PC-3 (cell line): ENCODE measurements around the gene THY1. TPM values are rescaled to one million over a fixed set of nuclear protein-coding genes. Genes with fewer than 3 reads are reported as not detected.

ENCODE experiments used
- ATAC-seq: fragments of 200-7000 bp; cut with Tn5 transposase; 2 replicates; pipeline ENCODE4 v1.9.1; 2020; ENCODE audit warnings: mild to moderate bottlenecking, moderate library complexity
- Bru-seq: library from RNA; stranded (reverse); fragments of 400-500 nt; gene quantifications from one replicate; lab custom pipeline; 2021; lab: Mats Ljungman, UMichigan
- BruChase-seq, 2 experiments: library from RNA; stranded (reverse); fragments of 400-500 nt; gene quantifications; one replicate each; lab custom pipeline; 2021; lab: Mats Ljungman, UMichigan
- BruUV-seq: library from RNA; stranded (reverse); fragments of 400-500 nt; replicated peaks from 2 replicates; lab custom pipeline; 2021; lab: Mats Ljungman, UMichigan
- CTCF ChIA-PET: fragments of 300-600 bp; sonication (Branson Sonifier 250); formaldehyde crosslinking; loops from one replicate; lab custom pipeline; 2022; ENCODE audit warnings: antibody characterized with exemption; lab: Charles Lee
- POLR2A ChIA-PET: fragments of 300-600 bp; sonication (Branson Sonifier 250); formaldehyde crosslinking; loops from one replicate; lab custom pipeline; 2022; ENCODE audit warnings: antibody characterized with exemption; ENCODE audit not compliant: unreplicated experiment; lab: Charles Lee
- DNase-seq: peaks from one replicate; pipeline ENCODE4 v3.0.0-alpha.2; 2015
- H2AFZ ChIP-seq: fragments of 300-600 bp; sonication (generic); 2 replicates; pipeline ENCODE4 v1.6.0; 2016; ENCODE audit warnings: antibody characterized with exemption, low read length
- H3F3A ChIP-seq: fragments of 300-600 bp; sonication (generic); one replicate; pipeline ENCODE4 v1.6.0; 2017; ENCODE audit warnings: antibody characterized with exemption, low read length, control low read depth, mild to moderate bottlenecking; ENCODE audit not compliant: unreplicated experiment
- H3K27ac ChIP-seq: fragments of 300-600 bp; sonication (generic); 2 replicates; pipeline ENCODE4 v1.5.1; 2016; ENCODE audit warnings: mild to moderate bottlenecking, low read length
- H3K27me3 ChIP-seq: fragments of 300-600 bp; sonication (generic); 2 replicates; pipeline ENCODE4 v1.6.1; 2016; ENCODE audit warnings: low read length, mixed read lengths
- H3K36me3 ChIP-seq: fragments of 300-600 bp; sonication (generic); 2 replicates; pipeline ENCODE4 v1.6.1; 2016; ENCODE audit warnings: low read depth, mixed run types, low read length, mixed read lengths
- H3K4me1 ChIP-seq: fragments of 300-600 bp; sonication (generic); 2 replicates; pipeline ENCODE4 v1.5.1; 2016; ENCODE audit warnings: low read length; ENCODE audit not compliant: insufficient read depth
- H3K4me2 ChIP-seq: fragments of 300-600 bp; sonication (generic); 2 replicates; pipeline ENCODE4 v1.6.0; 2016; ENCODE audit warnings: low read length
- H3K4me3 ChIP-seq: fragments of 300-600 bp; sonication (generic); 2 replicates; pipeline ENCODE4 v1.5.1; 2016; ENCODE audit warnings: mild to moderate bottlenecking, low read length, mixed read lengths
- H3K79me2 ChIP-seq: fragments of 300-600 bp; sonication (generic); 2 replicates; pipeline ENCODE4 v1.6.1; 2017; ENCODE audit warnings: low read length, mixed read lengths
- H3K9ac ChIP-seq: fragments of 300-600 bp; sonication (generic); 2 replicates; pipeline ENCODE4 v1.6.0; 2016; ENCODE audit warnings: mild to moderate bottlenecking, low read length
- H3K9me2 ChIP-seq: fragments of 300-600 bp; sonication (generic); replicated peaks from 2 replicates; pipeline ENCODE4 v1.6.1; 2016; ENCODE audit warnings: mixed run types, low read length, mixed read lengths
- H3K9me3 ChIP-seq: fragments of 300-600 bp; sonication (generic); 2 replicates; pipeline ENCODE4 v1.6.1; 2016; ENCODE audit warnings: low read length, mixed read lengths
- H4K20me1 ChIP-seq: fragments of 300-600 bp; sonication (generic); 2 replicates; pipeline ENCODE4 v1.6.1; 2016; ENCODE audit warnings: low read length, mixed read lengths
- EZH2 ChIP-seq: fragments of 300-600 bp; sonication (generic); IDR thresholded peaks from one replicate; pipeline ENCODE4 v1.6.1; 2017; ENCODE audit warnings: antibody characterized with exemption, mild to moderate bottlenecking, low read length; ENCODE audit not compliant: unreplicated experiment
- EZH2phosphoT487 ChIP-seq: fragments of 300-600 bp; sonication (generic); IDR thresholded peaks from 2 replicates; pipeline ENCODE4 v1.6.1; 2018; ENCODE audit warnings: mild to moderate bottlenecking, antibody characterized with exemption, low read length, borderline replicate concordance
- intact Hi-C: fragments of 100-400 bp; cut with micrococcal nuclease; formaldehyde crosslinking; loops from 2 replicates; pipeline ENCODE4 v1.9.0; 2023
- long read RNA-seq: library from polyadenylated mRNA; unstranded; transcript quantifications from one replicate; pipeline ENCODE4 v2.0.0, GENCODE V29; 2021; ENCODE audit not compliant: unreplicated experiment
- total RNA-seq: library from RNA; depleted of rRNA; stranded (reverse); fragments of >200 nt; gene quantifications from 2 replicates; pipeline ENCODE4 v1.2.3, GENCODE V29; 2014; rRNA removed
- TF ChIP-seq, protein P1 (sequence below): fragments of 300-600 bp; sonication (generic); conservative IDR thresholded peaks from 2 replicates; pipeline ENCODE4 v1.5.1; 2017; ENCODE audit warnings: antibody characterized with exemption, low read depth, mild to moderate bottlenecking, low read length

The THY1 gene
- total RNA-seq (not detected in 2 replicates), Bru-seq, nascent RNA (percentile 9 among the genes with signal in this experiment), BruChase-seq, experiment 1, labeled RNA remaining after a 6-hour chase (not detected), BruChase-seq, experiment 2, labeled RNA remaining after a 2-hour chase (not detected)
- long read RNA-seq, result 0 reads

DNA sequence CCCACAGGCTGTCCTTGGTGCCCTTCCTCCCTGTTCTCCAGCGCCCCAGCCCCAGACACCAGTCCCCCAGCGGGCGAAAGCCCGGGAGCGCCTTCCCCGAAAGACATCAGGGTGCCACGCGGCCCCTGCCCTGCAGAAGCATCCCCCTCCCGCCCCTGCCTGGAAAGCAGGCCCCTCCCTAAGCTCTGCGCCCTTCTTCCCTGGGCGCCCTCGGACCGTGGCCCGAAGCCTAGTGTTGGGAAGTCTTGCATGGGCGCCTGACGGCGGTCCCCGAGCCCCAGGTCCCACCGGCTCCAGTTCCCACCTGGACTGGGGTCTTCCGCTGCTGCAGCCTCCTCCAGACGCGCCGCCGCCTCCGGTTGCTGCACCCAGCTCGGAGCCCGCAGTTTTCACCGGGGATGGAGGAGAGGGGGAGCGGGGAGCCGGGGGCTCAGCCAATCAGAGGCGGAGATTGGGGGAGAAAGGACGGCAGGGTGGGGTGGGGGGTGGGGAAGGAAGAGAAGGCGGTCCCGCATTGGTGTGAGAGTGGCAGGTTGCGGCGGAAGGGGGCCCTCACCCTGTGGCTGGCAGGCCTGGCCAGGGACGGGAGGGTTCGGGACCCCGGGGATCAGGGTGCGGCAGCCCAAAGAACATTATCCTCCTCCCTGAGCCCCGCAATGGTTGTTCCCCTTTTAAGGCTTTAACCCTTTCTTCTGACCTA lies at the start of gene THY1:
Gene THY1, minus strand, starts transcription at position 364 of the 700 bp plus-strand sequence. CDS start 2,267 bp downstream, outside the sequence.
- peak within 1 kb of the TSS; percentile 73 for H3K4me2 ChIP-seq
- H3K4me1 ChIP-seq, result peaks cover 6% of the 10 kb centered on the region
- H3K27me3 ChIP-seq, result no peaks in the 10 kb centered on the region; the same call in 1 of the 2 replicates
- POLR2A ChIA-PET, result no interaction called here
- no peaks in the 10 kb centered on the region for H3K9me2 ChIP-seq
- no peaks in the 10 kb centered on the region for H3K79me2 ChIP-seq
- CTCF ChIA-PET, result no interaction called here
- TF ChIP-seq EZH2 (no peak), EZH2phosphoT487 (no peak)
- TF ChIP-seq, protein P1, sequence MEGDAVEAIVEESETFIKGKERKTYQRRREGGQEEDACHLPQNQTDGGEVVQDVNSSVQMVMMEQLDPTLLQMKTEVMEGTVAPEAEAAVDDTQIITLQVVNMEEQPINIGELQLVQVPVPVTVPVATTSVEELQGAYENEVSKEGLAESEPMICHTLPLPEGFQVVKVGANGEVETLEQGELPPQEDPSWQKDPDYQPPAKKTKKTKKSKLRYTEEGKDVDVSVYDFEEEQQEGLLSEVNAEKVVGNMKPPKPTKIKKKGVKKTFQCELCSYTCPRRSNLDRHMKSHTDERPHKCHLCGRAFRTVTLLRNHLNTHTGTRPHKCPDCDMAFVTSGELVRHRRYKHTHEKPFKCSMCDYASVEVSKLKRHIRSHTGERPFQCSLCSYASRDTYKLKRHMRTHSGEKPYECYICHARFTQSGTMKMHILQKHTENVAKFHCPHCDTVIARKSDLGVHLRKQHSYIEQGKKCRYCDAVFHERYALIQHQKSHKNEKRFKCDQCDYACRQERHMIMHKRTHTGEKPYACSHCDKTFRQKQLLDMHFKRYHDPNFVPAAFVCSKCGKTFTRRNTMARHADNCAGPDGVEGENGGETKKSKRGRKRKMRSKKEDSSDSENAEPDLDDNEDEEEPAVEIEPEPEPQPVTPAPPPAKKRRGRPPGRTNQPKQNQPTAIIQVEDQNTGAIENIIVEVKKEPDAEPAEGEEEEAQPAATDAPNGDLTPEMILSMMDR, result no peak
- no peaks in the 10 kb centered on the region for H3K36me3 ChIP-seq
- H2AFZ ChIP-seq, result peak within 1 kb of the TSS; percentile 79
- peak within 1 kb of the TSS; percentile 41; the same call in 1 of the 2 replicates for H3K4me3 ChIP-seq
- ATAC-seq, result no peak
- intact Hi-C loops, result no loop called here
- DNase-seq, result no peak
- no peaks in the 10 kb centered on the region for H3K9me3 ChIP-seq
- H4K20me1 ChIP-seq, result no peaks in the 10 kb centered on the region
- no peaks in the 10 kb centered on the region for H3F3A ChIP-seq
- no peak within 1 kb of the TSS for H3K27ac ChIP-seq
- no TSS peak for BruUV-seq
- no peak within 1 kb of the TSS for H3K9ac ChIP-seq

DNA sequence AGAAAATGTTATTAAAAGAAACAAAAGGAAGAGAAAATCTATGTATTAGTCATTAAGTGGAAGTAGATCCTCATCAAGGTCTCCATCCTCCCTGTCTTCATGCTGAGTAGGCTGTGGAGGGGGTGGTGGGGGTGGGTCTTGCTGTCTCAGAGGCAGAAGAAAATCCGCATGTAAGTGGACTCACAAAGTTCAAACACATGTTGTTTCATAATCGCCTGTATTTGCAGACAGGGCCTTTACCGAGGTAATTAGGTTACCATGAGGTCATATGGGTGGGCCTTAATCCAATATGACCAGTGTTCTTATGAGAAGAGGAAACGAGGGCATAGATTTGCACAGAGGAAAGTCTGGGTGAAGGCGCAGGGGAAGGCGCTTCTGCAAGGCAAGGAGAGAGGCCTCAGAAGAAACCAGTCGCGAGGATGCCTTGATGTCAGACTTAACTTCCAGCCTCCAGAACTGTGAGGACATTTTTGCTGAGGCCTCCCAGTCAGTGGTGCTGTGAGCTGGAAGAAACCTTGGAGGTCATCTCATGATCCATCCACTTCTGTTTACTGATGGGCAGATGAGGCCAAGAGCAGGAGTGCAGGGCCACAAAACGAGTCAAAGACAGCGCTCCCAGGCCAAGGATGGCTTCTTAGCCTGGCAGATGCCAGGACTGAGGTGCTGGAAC lies 49.3 kb upstream of the THY1 start:
- POLR2A ChIA-PET, result no interaction called here
- intact Hi-C loops, result no loop called here
- Histone ChIP-seq H3K9ac (no peak overlapping the region), H2AFZ (no peak overlapping the region), H3K27me3 (no peaks in the 10 kb centered on the region), H3K4me1 (peaks cover 28% of the 10 kb centered on the region), H3K36me3 (no peaks in the 10 kb centered on the region), H3K27ac (no peak overlapping the region), H3K9me3 (no peaks in the 10 kb centered on the region), H3F3A (no peaks in the 10 kb centered on the region), H3K79me2 (no peaks in the 10 kb centered on the region), H3K4me2 (no peak overlapping the region), H4K20me1 (no peaks in the 10 kb centered on the region), H3K9me2 (no peaks in the 10 kb centered on the region), H3K4me3 (no peak overlapping the region)
- TF ChIP-seq, protein P1, result no peak
- no peak for TF ChIP-seq EZH2phosphoT487
- no TSS peak for BruUV-seq
- ATAC-seq, result no peak
- no peak for DNase-seq
- CTCF ChIA-PET, result no interaction called here
